Liver (tissue), 9 donors: ENCODE results near the gene MUC13. TPM values are rescaled to one million over a fixed set of nuclear protein-coding genes. Genes with fewer than 3 reads are reported as not detected.

ENCODE experiments used
- DNase-seq: peaks from one replicate; pipeline ENCODE4 v3.0.0-alpha.2; 2017; ENCODE audit warnings: low spot score
- H3K27ac ChIP-seq, 2 donors: one replicate each; pipeline ENCODE4 v1.7.0; 2013; ENCODE audit warnings: inconsistent platforms in 2 of 2, low read length in 2 of 2, control low read depth in 1 of 2, low read depth in 1 of 2, mild to moderate bottlenecking in 1 of 2
- H3K27me3 ChIP-seq, 4 donors: one replicate each; pipeline versions ENCODE4 v1.6.1 to v1.7.0; 2013; ENCODE audit warnings: low read length in 3 of 4, inconsistent platforms in 1 of 4, mild to moderate bottlenecking in 1 of 4, moderate library complexity in 1 of 4; ENCODE audit not compliant: control insufficient read depth in 4 of 4, insufficient read depth in 4 of 4
- H3K36me3 ChIP-seq, 4 donors: one replicate each; pipeline versions ENCODE4 v1.6.1 to v1.7.0; 2013; ENCODE audit warnings: low read length in 3 of 4, mild to moderate bottlenecking in 3 of 4, low read depth in 1 of 4, moderate library complexity in 1 of 4; ENCODE audit not compliant: control insufficient read depth in 4 of 4, insufficient read depth in 3 of 4
- H3K4me1 ChIP-seq, 4 donors: one replicate each; pipeline versions ENCODE4 v1.6.1 to v1.7.0; 2013; ENCODE audit warnings: low read length in 3 of 4, mild to moderate bottlenecking in 3 of 4, moderate library complexity in 1 of 4; ENCODE audit not compliant: control insufficient read depth in 4 of 4, insufficient read depth in 4 of 4
- H3K4me3 ChIP-seq, 3 donors: one replicate each; pipeline versions ENCODE4 v1.6.1 to v1.7.0; 2013; ENCODE audit warnings: low read length in 3 of 3, control low read depth in 1 of 3, low read depth in 1 of 3, mild to moderate bottlenecking in 1 of 3
- H3K9ac ChIP-seq, 2 donors: one replicate each; pipeline ENCODE4 v1.7.0; 2013; ENCODE audit warnings: low read length in 2 of 2, mild to moderate bottlenecking in 2 of 2, moderate library complexity in 2 of 2, control low read depth in 1 of 2, low read depth in 1 of 2
- H3K9me3 ChIP-seq, 4 donors: one replicate each; pipeline versions ENCODE4 v1.6.1 to v1.7.0; 2013; ENCODE audit warnings: low read length in 3 of 4; ENCODE audit not compliant: control insufficient read depth in 4 of 4
- EGR1 ChIP-seq, 2 donors: IDR thresholded peaks; 2 replicates each; pipeline ENCODE4 v1.6.1; 2016 to 2018; ENCODE audit warnings: antibody characterized with exemption in 2 of 2, low read depth in 2 of 2
- FOXA1 ChIP-seq: IDR thresholded peaks from 2 replicates; pipeline ENCODE4 v1.6.1; 2016; ENCODE audit warnings: antibody characterized with exemption
- FOXA2 ChIP-seq: IDR thresholded peaks from 2 replicates; pipeline ENCODE4 v1.6.1; 2016; ENCODE audit warnings: antibody characterized with exemption
- GABPA ChIP-seq, 2 donors: IDR thresholded peaks in 1 of 2; conservative IDR thresholded peaks in 1 of 2; 2 replicates each; pipeline ENCODE4 v1.6.1; 2016; ENCODE audit warnings: antibody characterized with exemption in 2 of 2, mild to moderate bottlenecking in 1 of 2, moderate library complexity in 1 of 2
- HNF4A ChIP-seq, 2 donors: conservative IDR thresholded peaks; 2 replicates each; pipeline ENCODE4 v1.6.1; 2016; ENCODE audit warnings: antibody characterized with exemption in 2 of 2, mild to moderate bottlenecking in 2 of 2
- HNF4G ChIP-seq: IDR thresholded peaks from 2 replicates; pipeline ENCODE4 v1.6.1; 2016; ENCODE audit warnings: antibody characterized with exemption
- JUND ChIP-seq, 2 donors: IDR thresholded peaks; 2 replicates each; pipeline ENCODE4 v1.6.1; 2016; ENCODE audit warnings: antibody characterized with exemption in 2 of 2
- MAX ChIP-seq: IDR thresholded peaks from 2 replicates; pipeline ENCODE4 v1.6.1; 2016; ENCODE audit warnings: antibody characterized with exemption
- NR2F2 ChIP-seq: IDR thresholded peaks from 2 replicates; pipeline ENCODE4 v1.6.1; 2016; ENCODE audit warnings: antibody characterized with exemption
- RAD21 ChIP-seq, 2 donors: IDR thresholded peaks; 2 replicates each; pipeline ENCODE4 v1.6.1; 2016; ENCODE audit warnings: antibody characterized with exemption in 2 of 2, mild to moderate bottlenecking in 2 of 2
- REST ChIP-seq: IDR thresholded peaks from 2 replicates; pipeline ENCODE4 v1.6.1; 2016; ENCODE audit warnings: antibody characterized with exemption, mild to moderate bottlenecking
- RXRA ChIP-seq, 2 donors: IDR thresholded peaks; 2 replicates each; pipeline ENCODE4 v1.6.1; 2017 to 2018; ENCODE audit warnings: antibody characterized with exemption in 2 of 2, mild to moderate bottlenecking in 1 of 2
- TAF1 ChIP-seq: conservative IDR thresholded peaks from 2 replicates; pipeline ENCODE4 v1.6.1; 2016; ENCODE audit warnings: antibody characterized with exemption, mild to moderate bottlenecking
- YY1 ChIP-seq: IDR thresholded peaks from 2 replicates; pipeline ENCODE4 v1.6.1; 2016; ENCODE audit warnings: antibody characterized with exemption, mild to moderate bottlenecking
- WGBS: extraction: QIAGEN DNeasy Blood & Tissue Kit; methylation state at CpG from one replicate; pipeline ENCODE4 v1.1.7; 2013; 5-methylcytosine and 5-hydroxymethylcytosine counted together
- polyA plus RNA-seq, 2 donors: library from polyadenylated mRNA; stranded (reverse) in 1 of 2; unstranded in 1 of 2; fragments of 200-250 nt in 1 of 2; fragments of >200 nt in 1 of 2; fragmentation: Nextera tagmentation in 1 of 2; extraction: Ambion mirVana in 1 of 2; gene quantifications; one replicate each; pipeline versions ENCODE4 v1.2.1 to v1.2.3, GENCODE V29; 2013 to 2015
- total RNA-seq, 2 donors: library from RNA; depleted of rRNA; stranded (reverse); fragments of >200 nt; gene quantifications; one replicate each; pipeline ENCODE4 v1.2.3, GENCODE V29; 2014
- TF ChIP-seq, protein P1 (sequence below): IDR thresholded peaks from 2 replicates; pipeline ENCODE4 v1.6.1; 2016; ENCODE audit warnings: antibody characterized with exemption
- TF ChIP-seq, protein P2 (sequence below): IDR thresholded peaks from 2 replicates; pipeline ENCODE4 v1.6.1; 2016; ENCODE audit warnings: antibody characterized with exemption
- donor health status: healthy.
- donor health status: healthy.
- donor health status: healthy.
- donor health status: healthy.
- donor health status: healthy.

The MUC13 gene
- total and polyA plus RNA-seq, 4 donors, result under 0.01 to 0.45 TPM; not detected in 2

- Histone ChIP-seq H3K27ac (peak overlapping the region; percentile 5 to 50), H3K36me3 (peaks cover 0 to 8% (median under 1%) of the 10 kb centered on the region in 4 donors), H3K4me3 (no peak overlapping the region), H3K9me3 (no peaks in the 10 kb centered on the region), H3K27me3 (no peaks in the 10 kb centered on the region), H3K4me1 (peaks cover 2 to 17% (median 7%) of the 10 kb centered on the region in 4 donors), H3K9ac (no peak overlapping the region)
- DNase-seq, result no peak
- WGBS, result 85% methylated on average over 9 of the region's 9 CpGs
- TF ChIP-seq JUND (IDR thresholded peaks at IDR 0.05), result no peak
- TF ChIP-seq, protein P1, sequence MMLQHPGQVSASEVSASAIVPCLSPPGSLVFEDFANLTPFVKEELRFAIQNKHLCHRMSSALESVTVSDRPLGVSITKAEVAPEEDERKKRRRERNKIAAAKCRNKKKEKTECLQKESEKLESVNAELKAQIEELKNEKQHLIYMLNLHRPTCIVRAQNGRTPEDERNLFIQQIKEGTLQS, result no peak
- TF ChIP-seq EGR1 (IDR thresholded peaks at IDR 0.05; ENCODE audit: low read depth in 2 of 2), result no peak
- no peak for TF ChIP-seq FOXA2
- no peak for TF ChIP-seq HNF4A (conservative IDR thresholded peaks at IDR 0.05)
- TF ChIP-seq HNF4G, result no peak
- TF ChIP-seq TAF1, result no peak
- TF ChIP-seq RAD21 (IDR thresholded peaks at IDR 0.05), result no peak
- no peak for TF ChIP-seq FOXA1
- TF ChIP-seq MAX, result no peak
- no peak for TF ChIP-seq REST
- no peak for TF ChIP-seq YY1
- TF ChIP-seq, protein P2, sequence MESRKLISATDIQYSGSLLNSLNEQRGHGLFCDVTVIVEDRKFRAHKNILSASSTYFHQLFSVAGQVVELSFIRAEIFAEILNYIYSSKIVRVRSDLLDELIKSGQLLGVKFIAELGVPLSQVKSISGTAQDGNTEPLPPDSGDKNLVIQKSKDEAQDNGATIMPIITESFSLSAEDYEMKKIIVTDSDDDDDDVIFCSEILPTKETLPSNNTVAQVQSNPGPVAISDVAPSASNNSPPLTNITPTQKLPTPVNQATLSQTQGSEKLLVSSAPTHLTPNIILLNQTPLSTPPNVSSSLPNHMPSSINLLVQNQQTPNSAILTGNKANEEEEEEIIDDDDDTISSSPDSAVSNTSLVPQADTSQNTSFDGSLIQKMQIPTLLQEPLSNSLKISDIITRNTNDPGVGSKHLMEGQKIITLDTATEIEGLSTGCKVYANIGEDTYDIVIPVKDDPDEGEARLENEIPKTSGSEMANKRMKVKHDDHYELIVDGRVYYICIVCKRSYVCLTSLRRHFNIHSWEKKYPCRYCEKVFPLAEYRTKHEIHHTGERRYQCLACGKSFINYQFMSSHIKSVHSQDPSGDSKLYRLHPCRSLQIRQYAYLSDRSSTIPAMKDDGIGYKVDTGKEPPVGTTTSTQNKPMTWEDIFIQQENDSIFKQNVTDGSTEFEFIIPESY, result no peak
- TF ChIP-seq RXRA (IDR thresholded peaks at IDR 0.05), result no peak
- TF ChIP-seq NR2F2, result no peak
- TF ChIP-seq GABPA (IDR thresholded peaks at IDR 0.05 in 1 of 2, conservative IDR thresholded peaks at IDR 0.05 in 1 of 2), result no peak
Measured at GRCh38 chr3:124861041-124861440, 73.5 kb downstream of the MUC13 start.

DNA sequence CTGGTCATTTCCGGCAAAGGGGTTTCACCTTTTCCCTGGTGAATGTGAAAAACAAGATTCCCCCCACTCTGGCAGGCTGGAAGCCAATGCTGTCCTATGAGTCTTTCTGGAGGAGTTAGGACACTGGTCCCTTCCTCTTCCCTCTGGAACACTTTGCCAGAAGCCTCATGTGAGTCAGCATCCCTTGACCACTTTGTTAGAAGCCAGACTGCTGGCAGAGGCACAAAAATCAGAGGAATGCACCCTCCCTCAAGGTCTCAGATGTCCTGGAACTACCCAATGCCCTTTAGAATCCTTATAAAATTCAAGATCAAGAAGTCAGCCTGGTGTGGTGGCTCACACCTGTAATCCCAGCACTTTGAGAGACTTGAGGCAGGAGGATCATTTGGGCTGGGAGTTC, 74.0 kb downstream of the MUC13 start:
- Histone ChIP-seq H3K27ac (peak overlapping the region; percentile 5 to 50), H3K36me3 (peaks cover 0 to 9% (median under 1%) of the 10 kb centered on the region in 4 donors)

More for the DNA sequence above, 74.0 kb downstream of the MUC13 start:
- no peak for TF ChIP-seq GABPA (IDR thresholded peaks at IDR 0.05 in 1 of 2, conservative IDR thresholded peaks at IDR 0.05 in 1 of 2)
- no peak for TF ChIP-seq TAF1
- peak; percentile 30 for TF ChIP-seq NR2F2
- peak in 1 of 2 donors; percentile 32 for TF ChIP-seq JUND (IDR thresholded peaks at IDR 0.05)
- TF ChIP-seq MAX, result no peak
- TF ChIP-seq RAD21 (IDR thresholded peaks at IDR 0.05), result peak in 1 of 2 donors; percentile 13
- no peak overlapping the region for H3K9ac ChIP-seq
- no peak for DNase-seq
- no peaks in the 10 kb centered on the region for H3K27me3 ChIP-seq
- no peaks in the 10 kb centered on the region for H3K9me3 ChIP-seq
- H3K4me1 ChIP-seq, result peaks cover 2 to 17% (median 7%) of the 10 kb centered on the region in 4 donors
- H3K4me3 ChIP-seq, result no peak overlapping the region
- WGBS, result 79% methylated on average over 1 of the region's 1 CpG
